ENCODE data around the gene STK32A. TPM values are rescaled to one million over a fixed set of nuclear protein-coding genes. Genes with fewer than 3 reads are reported as not detected.

The STK32A gene
- total and polyA plus RNA-seq, 8 donors, result 2.3 to 22.5 (median 5.2) TPM

GRCh38 chr5:147406636-147407035, 171.8 kb downstream of the STK32A start:
- DNase-seq (no peak), ATAC-seq (no peak)
- Histone ChIP-seq H3K4me1 (peaks cover 18 to 26% of the 10 kb centered on the region in 2 donors), H3K9me3 (no peaks in the 10 kb centered on the region), H3K27me3 (no peaks in the 10 kb centered on the region), H3K27ac (no peak overlapping the region), H3K36me3 (no peaks in the 10 kb centered on the region), H3K4me3 (no peak overlapping the region)
- intact Hi-C loops (cut with DNase I), result no loop called here
- TF ChIP-seq CTCF (IDR thresholded peaks at IDR 0.05), result no peak

DNA sequence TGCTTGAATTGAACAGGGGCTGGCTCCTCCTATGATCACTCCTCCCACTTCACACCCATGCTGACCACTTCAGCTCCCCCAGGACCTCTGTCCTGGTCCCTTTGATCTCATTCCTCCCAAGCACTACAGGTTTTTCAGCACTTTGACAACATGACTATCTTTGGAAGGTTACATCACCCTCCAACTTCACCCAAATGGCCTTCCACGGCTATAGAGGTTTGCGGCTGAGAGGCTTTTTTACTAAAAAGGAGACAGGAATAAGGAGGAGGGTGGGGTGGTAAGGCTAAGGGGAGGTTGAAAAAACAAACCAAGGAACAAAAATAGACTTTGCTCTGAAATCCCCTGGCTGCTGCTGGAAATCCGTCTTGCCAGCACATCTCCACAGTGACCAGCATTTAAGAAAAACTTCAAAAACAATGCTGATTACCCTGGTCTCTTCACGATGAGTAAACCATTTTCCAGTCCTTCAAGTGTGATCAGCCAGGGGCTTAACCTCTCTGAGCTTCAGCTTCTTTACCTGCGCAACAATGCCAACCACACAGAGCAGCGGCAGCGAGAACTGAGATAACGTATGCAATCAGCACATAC, 172.4 kb downstream of the STK32A start:
- no peaks in the 10 kb centered on the region for H3K9me3 ChIP-seq
- H3K36me3 ChIP-seq, result no peaks in the 10 kb centered on the region
- DNase-seq (no peak), ATAC-seq (no peak)
- H3K4me3 ChIP-seq, result no peak overlapping the region
- TF ChIP-seq CTCF (IDR thresholded peaks at IDR 0.05), result no peak
- H3K27ac ChIP-seq, result no peak overlapping the region
- no peaks in the 10 kb centered on the region for H3K27me3 ChIP-seq
- peaks cover 18 to 28% of the 10 kb centered on the region in 2 donors for H3K4me1 ChIP-seq
- intact Hi-C loops (cut with DNase I), result no loop called here

- TF ChIP-seq CTCF (IDR thresholded peaks at IDR 0.05), result no peak
- H3K36me3 ChIP-seq, result no peaks in the 10 kb centered on the region
- no peak overlapping the region for H3K27ac ChIP-seq
- no peak overlapping the region for H3K4me3 ChIP-seq
- intact Hi-C loops (cut with DNase I), result no loop called here
- H3K4me1 ChIP-seq, result peaks cover 10 to 15% of the 10 kb centered on the region in 2 donors
- no peaks in the 10 kb centered on the region for H3K9me3 ChIP-seq
- no peaks in the 10 kb centered on the region for H3K27me3 ChIP-seq
- ATAC-seq (no peak), DNase-seq (no peak)
Observed at GRCh38 chr5:147408980-147409379, 174.2 kb downstream of the STK32A start.

DNA sequence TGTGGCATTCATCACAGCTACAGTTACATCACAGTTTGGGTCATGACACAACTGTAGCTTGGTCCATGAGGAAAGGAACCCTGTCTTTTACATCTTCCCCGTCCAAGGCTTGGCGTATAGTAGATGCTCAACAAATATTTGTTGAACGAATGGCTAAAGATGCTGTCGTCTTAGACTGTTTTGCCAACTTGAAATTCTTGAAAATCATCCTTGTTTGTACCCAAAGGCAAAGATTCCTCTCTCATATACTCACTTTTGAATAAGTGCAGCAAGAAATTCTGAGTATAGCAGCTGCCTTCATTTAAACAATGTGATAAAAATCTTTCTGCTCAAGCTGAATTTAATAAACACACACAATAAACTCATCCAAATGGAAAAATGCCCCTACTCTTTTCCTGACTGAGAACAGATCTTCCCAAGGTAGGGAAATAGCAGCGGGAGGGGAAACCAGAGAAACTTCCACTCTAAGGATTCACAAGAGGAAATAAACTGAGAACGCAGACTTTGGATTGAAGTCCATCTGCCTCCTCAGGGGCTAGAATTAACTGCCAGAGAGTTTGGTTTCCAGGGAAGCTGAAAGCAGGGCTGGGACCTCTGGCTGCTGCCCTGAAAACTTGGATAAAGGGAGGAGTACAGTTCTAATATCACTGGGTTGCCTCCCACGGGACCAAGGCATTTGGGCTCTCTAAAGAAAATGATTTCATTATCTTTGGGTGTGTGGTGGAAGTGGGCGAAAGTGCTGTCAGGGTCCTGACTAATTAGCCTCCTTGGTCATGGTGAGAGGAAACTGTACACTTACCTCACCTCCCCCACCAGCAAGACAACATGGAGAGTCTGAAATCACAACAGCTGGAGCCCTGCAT, 175.9 kb downstream of the STK32A start:
- H3K27me3 ChIP-seq, result no peaks in the 10 kb centered on the region
- no peaks in the 10 kb centered on the region for H3K9me3 ChIP-seq
- no peak overlapping the region for H3K27ac ChIP-seq
- TF ChIP-seq CTCF (IDR thresholded peaks at IDR 0.05), result no peak
- ATAC-seq, result peak; percentile 18
- H3K36me3 ChIP-seq, result no peaks in the 10 kb centered on the region
- intact Hi-C loops (cut with DNase I), result no loop called here
- H3K4me3 ChIP-seq, result no peak overlapping the region
- H3K4me1 ChIP-seq, result peaks cover 0 to 3% of the 10 kb centered on the region in 2 donors
- DNase-seq, result no peak
